DND-41 (cell line): ENCODE data around the gene KRT9.

Experiments used
- EZH2 ChIP-seq: IDR thresholded peaks from 3 replicates; pipeline ENCODE4 v1.6.1; 2012; ENCODE audit warnings: borderline replicate concordance, low read depth, mild to moderate bottlenecking, moderate library complexity, low read length, inconsistent platforms; ENCODE audit not compliant: severe bottlenecking
- TF ChIP-seq, protein P1 (sequence below): IDR thresholded peaks from 2 replicates; pipeline ENCODE4 v1.5.1; 2012; ENCODE audit warnings: borderline replicate concordance, low read length, moderate library complexity, mild to moderate bottlenecking; ENCODE audit not compliant: poor library complexity, severe bottlenecking; ENCODE audit errors: extremely low read depth

DNA sequence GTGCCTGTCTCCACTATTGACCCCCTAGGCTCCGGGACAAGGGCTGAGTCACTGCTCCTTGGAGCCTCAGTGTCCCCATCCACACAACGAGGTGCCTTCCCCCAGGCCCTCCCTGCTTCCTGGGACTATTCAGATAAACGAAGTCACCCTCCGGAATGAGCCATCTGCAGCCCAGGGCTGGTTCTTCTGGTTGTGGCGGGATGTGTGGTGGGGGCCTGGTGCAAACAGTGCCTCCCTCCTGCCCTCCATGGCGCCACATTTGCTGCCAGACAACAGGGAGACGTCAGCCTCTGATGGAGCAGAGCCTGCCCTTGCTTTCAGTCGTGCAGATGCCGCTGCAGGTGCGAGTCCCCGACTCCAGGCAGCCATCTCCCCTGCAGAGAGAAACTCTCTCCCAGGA lies 45.8 kb upstream of the KRT9 start:
- TF ChIP-seq, protein P1, sequence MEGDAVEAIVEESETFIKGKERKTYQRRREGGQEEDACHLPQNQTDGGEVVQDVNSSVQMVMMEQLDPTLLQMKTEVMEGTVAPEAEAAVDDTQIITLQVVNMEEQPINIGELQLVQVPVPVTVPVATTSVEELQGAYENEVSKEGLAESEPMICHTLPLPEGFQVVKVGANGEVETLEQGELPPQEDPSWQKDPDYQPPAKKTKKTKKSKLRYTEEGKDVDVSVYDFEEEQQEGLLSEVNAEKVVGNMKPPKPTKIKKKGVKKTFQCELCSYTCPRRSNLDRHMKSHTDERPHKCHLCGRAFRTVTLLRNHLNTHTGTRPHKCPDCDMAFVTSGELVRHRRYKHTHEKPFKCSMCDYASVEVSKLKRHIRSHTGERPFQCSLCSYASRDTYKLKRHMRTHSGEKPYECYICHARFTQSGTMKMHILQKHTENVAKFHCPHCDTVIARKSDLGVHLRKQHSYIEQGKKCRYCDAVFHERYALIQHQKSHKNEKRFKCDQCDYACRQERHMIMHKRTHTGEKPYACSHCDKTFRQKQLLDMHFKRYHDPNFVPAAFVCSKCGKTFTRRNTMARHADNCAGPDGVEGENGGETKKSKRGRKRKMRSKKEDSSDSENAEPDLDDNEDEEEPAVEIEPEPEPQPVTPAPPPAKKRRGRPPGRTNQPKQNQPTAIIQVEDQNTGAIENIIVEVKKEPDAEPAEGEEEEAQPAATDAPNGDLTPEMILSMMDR: no peak
- no peak for TF ChIP-seq EZH2
